HepG2 (cell line): ENCODE data around the gene TBX3. TPM values are rescaled to one million over a fixed set of nuclear protein-coding genes. Genes with fewer than 3 reads are reported as not detected.

Source experiments
- ATAC-seq: fragments of 200-7000 bp; cut with Tn5 transposase; 3 replicates; pipeline ENCODE4 v1.9.1; 2020; ENCODE audit warnings: mild to moderate bottlenecking, moderate library complexity
- BruUV-seq: library from RNA; stranded (reverse); fragments of 400-500 nt; replicated peaks from 2 replicates; lab custom pipeline; 2021; lab: Mats Ljungman, UMichigan
- CTCF ChIA-PET: fragments of 300-600 bp; formaldehyde crosslinking; extraction: SDS; loops from one replicate; lab custom pipeline; 2021; ENCODE audit warnings: low total read pairs, inconsistent platforms, low intra/inter-chr PET ratio; lab: Yijun Ruan, JAX
- POLR2A ChIA-PET: fragments of 350-600 bp; sonication (Branson Sonifier 250); formaldehyde crosslinking; loops from one replicate; lab custom pipeline; 2020; ENCODE audit warnings: antibody characterized with exemption, inconsistent platforms; lab: Yijun Ruan, JAX
- DNase-seq: peaks from one replicate; pipeline ENCODE4 v3.0.0-alpha.2; 2015; ENCODE audit warnings: low spot score
- FAIRE-seq: peaks from 3 replicates; lab custom pipeline; 2011; peaks lifted over from hg19 to GRCh38; lab: Jason Lieb, UNC
- H2AFZ ChIP-seq: one replicate; pipeline ENCODE4 v1.6.1; 2011; ENCODE audit warnings: low read length, inconsistent platforms
- H3K27ac ChIP-seq: fragments of 300-600 bp; 3 replicates; pipeline ENCODE4 v1.8.0; 2011; ENCODE audit warnings: mixed run types, mild to moderate bottlenecking, mixed read lengths, low read length, inconsistent platforms; ENCODE audit not compliant: insufficient read depth; ENCODE audit errors: extremely low read length
- H3K27me3 ChIP-seq, 2 experiments: fragments of 200-600 bp in 1 of 2; 2 replicates in 1 of 2; 3 replicates in 1 of 2; pipeline versions ENCODE4 v1.6.0 to v1.8.0; 2011; ENCODE audit warnings: low read length in 2 of 2, mild to moderate bottlenecking in 2 of 2, moderate library complexity in 2 of 2, inconsistent platforms in 1 of 2; ENCODE audit not compliant: insufficient read depth in 2 of 2, control insufficient read depth in 1 of 2
- H3K36me3 ChIP-seq, 2 experiments: fragments of 200-600 bp in 1 of 2; replicated peaks in 1 of 2; 2 replicates in 1 of 2; 3 replicates in 1 of 2; pipeline versions ENCODE4 v1.5.1 to v1.8.0; 2011; ENCODE audit warnings: low read length in 2 of 2, inconsistent platforms in 1 of 2; ENCODE audit not compliant: insufficient read depth in 2 of 2, control insufficient read depth in 1 of 2
- H3K4me1 ChIP-seq: 2 replicates; pipeline ENCODE4 v1.5.1; 2012; ENCODE audit warnings: low read length, inconsistent platforms; ENCODE audit not compliant: insufficient read depth
- H3K4me2 ChIP-seq: 2 replicates; pipeline ENCODE4 v1.6.0; 2011; ENCODE audit warnings: low read depth, low read length, inconsistent platforms
- H3K4me3 ChIP-seq, 3 experiments: fragments of 200-600 bp in 1 of 3; sonication (generic), shearing (Covaris generic) in 1 of 3; replicated peaks in 1 of 3; 2 replicates each; pipeline ENCODE4 v1.5.1; 2011 to 2016; ENCODE audit warnings: low read length in 3 of 3, inconsistent platforms in 2 of 3, low read depth in 2 of 3, mild to moderate bottlenecking in 2 of 3, control low read depth in 1 of 3, mixed read lengths in 1 of 3; ENCODE audit not compliant: insufficient read depth in 1 of 3
- H3K79me2 ChIP-seq: one replicate; pipeline ENCODE4 v1.6.1; 2011; ENCODE audit warnings: low read length, inconsistent platforms; ENCODE audit not compliant: insufficient read depth
- H3K9ac ChIP-seq: 2 replicates; pipeline ENCODE4 v1.6.0; 2011; ENCODE audit warnings: mild to moderate bottlenecking, low read depth, low read length, inconsistent platforms; ENCODE audit not compliant: insufficient read depth
- H3K9me3 ChIP-seq: 2 replicates; pipeline ENCODE4 v1.5.1; 2012; ENCODE audit warnings: mild to moderate bottlenecking, low read length
- H4K20me1 ChIP-seq: 2 replicates; pipeline ENCODE4 v1.6.0; 2011; ENCODE audit warnings: inconsistent platforms, mild to moderate bottlenecking, low read length, moderate library complexity; ENCODE audit not compliant: insufficient read depth
- ATF4 ChIP-seq, 2 experiments: fragments of 450-650 bp in 1 of 2; sonication (generic) in 1 of 2; formaldehyde crosslinking; IDR thresholded peaks; 2 replicates each; pipeline versions ENCODE4 v1.5.0 to v1.8.0; 2020 to 2022; ENCODE audit warnings: mild to moderate bottlenecking in 1 of 2, missing genetic modification reagents in 1 of 2
- CTCF ChIP-seq: sonication (generic); formaldehyde crosslinking; IDR thresholded peaks from 2 replicates; pipeline ENCODE4 v1.5.0; 2020; ENCODE audit warnings: mild to moderate bottlenecking, missing genetic modification reagents, moderate library complexity
- ETS1 ChIP-seq: sonication (generic); formaldehyde crosslinking; IDR thresholded peaks from 2 replicates; pipeline ENCODE4 v1.4.0; 2020; ENCODE audit warnings: missing genetic modification reagents
- MXD1 ChIP-seq: sonication (generic); formaldehyde crosslinking; IDR thresholded peaks from 2 replicates; pipeline ENCODE4 v1.4.0; 2020; ENCODE audit warnings: mild to moderate bottlenecking, missing genetic modification reagents
- MXD3 ChIP-seq: IDR thresholded peaks from 2 replicates; pipeline ENCODE4 v1.6.1; 2016; ENCODE audit warnings: mild to moderate bottlenecking, missing biosample characterization, missing genetic modification reagents
- ZNF574 ChIP-seq: sonication (generic); formaldehyde crosslinking; IDR thresholded peaks from 2 replicates; pipeline ENCODE4 v1.4.0; 2020; ENCODE audit warnings: missing genetic modification reagents
- ZNF687 ChIP-seq: sonication (generic); formaldehyde crosslinking; IDR thresholded peaks from 2 replicates; pipeline ENCODE4 v1.5.1; 2020; ENCODE audit warnings: mild to moderate bottlenecking, missing genetic modification reagents, moderate library complexity
- WGBS: methylation state at CpG from one replicate; pipeline ENCODE4 v1.1.6; 2017; ENCODE audit warnings: low lambda C conversion rate; 5-methylcytosine and 5-hydroxymethylcytosine counted together
- in situ Hi-C: cut with HindIII; loops from 2 replicates; pipeline ENCODE4 v1.10.0; 2017; ENCODE audit warnings: low pct_unique_long_range_greater_than_20kb; ENCODE audit not compliant: extremely low pct_ligation_motif_present
- intact Hi-C: fragments of 100-400 bp; cut with micrococcal nuclease; formaldehyde crosslinking; loops from one replicate; pipeline ENCODE4 v1.10.0; 2022; ENCODE audit not compliant: unreplicated experiment
- polyA plus RNA-seq, 8 experiments: library from polyadenylated mRNA; depleted of rRNA in 3 of 8; stranded (reverse) in 7 of 8; unstranded in 1 of 8; fragments of >200 nt; fragmentation: Illumina TruSeq in 4 of 8; extraction: Trizol in 4 of 8; gene quantifications; 2 replicates each; pipeline versions ENCODE4 v1.2.1 to v1.2.3, GENCODE V29; 2011 to 2016; ENCODE audit warnings: low read depth in 4 of 8, missing spikeins in 1 of 8, mixed read lengths in 1 of 8; ENCODE audit not compliant: insufficient read depth in 1 of 8
- total RNA-seq, 5 experiments: library from RNA; depleted of rRNA; stranded (reverse); fragments of >200 nt; fragmentation: Illumina TruSeq; extraction: Trizol; gene quantifications; 2 replicates each; pipeline ENCODE4 v1.2.3, GENCODE V29; 2016; ENCODE audit warnings: low read depth in 1 of 5

The TBX3 gene
- total and polyA plus RNA-seq, 2 of the 13 experiments (the other 11 are each of a cell fraction or from before 2014, with no cell fraction given): 27.1 to 42.4 TPM

- Histone ChIP-seq H3K4me2 (peak overlapping the region; percentile 86), H3K36me3 (peaks cover 4 to 22% of the 10 kb centered on the region in 2 experiments), H3K4me3 (peak overlapping the region; percentile 81 to 97 (median 97)), H2AFZ (no peak overlapping the region), H3K9ac (peak overlapping the region; percentile 96), H3K79me2 (peaks cover 67% of the 10 kb centered on the region), H3K27me3 (no peaks in the 10 kb centered on the region; a peak in 1 of 5 replicates), H3K4me1 (peaks cover 34% of the 10 kb centered on the region), H4K20me1 (peaks cover 30% of the 10 kb centered on the region), H3K27ac (peak overlapping the region; percentile 96), H3K9me3 (no peaks in the 10 kb centered on the region)
- DNase-seq (no peak), FAIRE-seq (no peak), ATAC-seq (peak; percentile 4)
- ChIA-PET POLR2A (interaction anchor here (0.7 to 2.9 kb wide), 33 partner anchors 13 to 1261 kb away, joined by 3 to 101 read pairs (median 5); partner anchors contain the start of gene RBM19), CTCF (no interaction called here)
- intact Hi-C loops: loop anchor here (5.0 kb wide), 1 partner anchor 129 kb away; no protein-coding TSS in a partner anchor
- in situ Hi-C loops: no loop called here
- WGBS: under 1% methylated on average over 41 of the region's 56 CpGs
- TSS peak; percentile 66 for BruUV-seq
- TF ChIP-seq ZNF687 (CRISPR knock-in tag) (peak; percentile 69), CTCF (peak; percentile 57), ATF4 (CRISPR knock-in tag; IDR thresholded peaks at IDR 0.05) (no peak), ZNF574 (CRISPR knock-in tag) (peak; percentile 51; the same call in 1 of the 2 replicates), MXD3 (CRISPR knock-in tag) (0 out of 2 replicates have a peak, but pooled peaks have one; percentile 52), MXD1 (0 out of 2 replicates have a peak, but pooled peaks have one; percentile 56), ETS1 (CRISPR knock-in tag) (peak; percentile 14; the same call in 1 of the 2 replicates)
Measured at GRCh38 chr12:114682785-114683708, 928 bp downstream of the TBX3 start.
